HL-60 (cell line): ENCODE measurements around the gene SPACA6.

Experiments
- DNase-seq, 2 experiments: peaks; one replicate each; pipeline ENCODE4 v3.0.0-alpha.2; 2010 to 2020; ENCODE audit warnings: low read depth in 1 of 2, low spot score in 1 of 2
- H3K27ac ChIP-seq: fragments of 250-450 bp; sonication (Bioruptor Pico); replicated peaks from 2 replicates; pipeline ENCODE4 v1.5.1; 2020; ENCODE audit warnings: mild to moderate bottlenecking, moderate library complexity
- H3K27me3 ChIP-seq: fragments of 250-450 bp; sonication (Bioruptor Pico); 2 replicates; pipeline ENCODE4 v1.5.1; 2021; ENCODE audit warnings: mild to moderate bottlenecking, moderate library complexity; ENCODE audit not compliant: insufficient read depth, poor library complexity, severe bottlenecking
- H3K4me3 ChIP-seq: replicated peaks from 2 replicates; pipeline ENCODE4 v1.5.1; 2011; ENCODE audit warnings: mild to moderate bottlenecking, control low read depth, low read length; ENCODE audit not compliant: insufficient read depth
- CTCF ChIP-seq: IDR thresholded peaks from one replicate; pipeline ENCODE4 v1.5.1; 2011; ENCODE audit warnings: low read length, control low read depth, inconsistent platforms; ENCODE audit not compliant: insufficient read depth
- GABPA ChIP-seq: IDR thresholded peaks from 2 replicates; pipeline ENCODE4 v1.6.1; 2012; ENCODE audit warnings: low read depth
- POLR2AphosphoS5 ChIP-seq: IDR thresholded peaks from 2 replicates; pipeline ENCODE4 v1.6.1; 2012; ENCODE audit warnings: low read depth
- REST ChIP-seq: IDR thresholded peaks from 2 replicates; pipeline ENCODE4 v1.6.1; 2012; ENCODE audit warnings: low read depth; ENCODE audit not compliant: insufficient replicate concordance
- SPI1 ChIP-seq: IDR thresholded peaks from 2 replicates; pipeline ENCODE4 v1.6.1; 2012; ENCODE audit warnings: low read depth, mild to moderate bottlenecking, borderline replicate concordance

The SPACA6 gene

GRCh38 chr19:51689751-51690453, 3.2 kb upstream of the SPACA6 start:
- no peak for DNase-seq
- H3K27ac ChIP-seq = peak overlapping the region; percentile 54
- TF ChIP-seq GABPA (no peak), REST (no peak), POLR2AphosphoS5 (no peak), CTCF (no peak), SPI1 (no peak)
- peak overlapping the region; percentile 59 for H3K4me3 ChIP-seq
- H3K27me3 ChIP-seq = no peaks in the 10 kb centered on the region

GRCh38 chr19:51690454-51691073, 2.6 kb upstream of the SPACA6 start:
- peak; percentile 40 to 70 for DNase-seq
- TF ChIP-seq SPI1 = no peak
- TF ChIP-seq REST = no peak
- TF ChIP-seq POLR2AphosphoS5 = no peak
- no peak for TF ChIP-seq CTCF
- TF ChIP-seq GABPA = no peak
- peak overlapping the region; percentile 59 for H3K4me3 ChIP-seq
- H3K27ac ChIP-seq = peak overlapping the region; percentile 54
- no peaks in the 10 kb centered on the region for H3K27me3 ChIP-seq

- TF ChIP-seq CTCF (no peak), POLR2AphosphoS5 (no peak), SPI1 (peak; percentile 9; the same call in 1 of the 2 replicates)
- DNase-seq = peak; percentile 17 to 63
- Histone ChIP-seq H3K4me3 (peak overlapping the region; percentile 59), H3K27ac (peak overlapping the region; percentile 54; the same call in 1 of the 2 replicates), H3K27me3 (no peaks in the 10 kb centered on the region)
Measured at GRCh38 chr19:51691074-51691583, 2.0 kb upstream of the SPACA6 start.
